ENCODE measurements around the gene CYP26A1.

CYP26A1 gene

GRCh38 chr10:93080350-93081046 is 6.8 kb downstream of the CYP26A1 start:
- H3K36me3 ChIP-seq (ENCODE audit: control insufficient read depth in 2 of 2, insufficient read depth in 2 of 2, low read length in 2 of 2) = no peaks in the 10 kb centered on the region
- H3K4me1 ChIP-seq (ENCODE audit: control insufficient read depth in 2 of 2, insufficient read depth in 2 of 2, low read length in 2 of 2) = no peaks in the 10 kb centered on the region
- H3K9ac ChIP-seq (ENCODE audit: low read depth in 1 of 2, low read length in 2 of 2) = no peak overlapping the region
- H3K4me3 ChIP-seq (ENCODE audit: low read length in 2 of 2) = no peak overlapping the region
- no peak overlapping the region for H3K27ac ChIP-seq (ENCODE audit: low read depth in 2 of 2, low read length in 2 of 2)
- H3K27me3 ChIP-seq (ENCODE audit: control insufficient read depth in 2 of 2, insufficient read depth in 2 of 2, low read length in 2 of 2) = peaks cover 7 to 20% of the 10 kb centered on the region in 2 donors
- no peaks in the 10 kb centered on the region for H3K9me3 ChIP-seq (ENCODE audit: control insufficient read depth in 2 of 2, low read length in 2 of 2)

DNA sequence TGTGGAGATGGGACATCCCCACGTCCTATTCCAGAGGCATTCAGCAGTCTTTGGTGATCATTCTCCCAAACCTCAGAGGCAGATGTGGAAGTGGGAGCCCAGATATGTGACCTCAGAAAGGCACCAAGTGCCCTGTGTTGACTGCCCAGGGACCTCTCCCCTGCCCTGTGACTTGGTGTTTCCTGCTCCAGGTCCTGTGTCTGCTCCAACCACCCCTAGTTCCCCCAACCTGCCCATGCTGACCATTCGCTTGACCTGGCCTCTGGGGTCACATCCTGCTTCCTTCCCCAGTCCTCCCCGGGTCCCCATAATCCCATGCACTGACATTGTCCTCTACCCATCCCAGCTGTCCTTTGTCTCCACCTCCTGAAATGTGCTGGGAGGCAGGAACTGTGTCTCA is 7.6 kb downstream of the CYP26A1 start:
- Histone ChIP-seq H3K4me1 (ENCODE audit: control insufficient read depth in 2 of 2, insufficient read depth in 2 of 2, low read length in 2 of 2) (no peaks in the 10 kb centered on the region), H3K27me3 (ENCODE audit: control insufficient read depth in 2 of 2, insufficient read depth in 2 of 2, low read length in 2 of 2) (peaks cover under 1 to 12% of the 10 kb centered on the region in 2 donors), H3K9ac (ENCODE audit: low read depth in 1 of 2, low read length in 2 of 2) (no peak overlapping the region), H3K9me3 (ENCODE audit: control insufficient read depth in 2 of 2, low read length in 2 of 2) (no peaks in the 10 kb centered on the region), H3K4me3 (ENCODE audit: low read length in 2 of 2) (no peak overlapping the region), H3K36me3 (ENCODE audit: control insufficient read depth in 2 of 2, insufficient read depth in 2 of 2, low read length in 2 of 2) (no peaks in the 10 kb centered on the region), H3K27ac (ENCODE audit: low read depth in 2 of 2, low read length in 2 of 2) (no peak overlapping the region)

- no peaks in the 10 kb centered on the region for H3K4me1 ChIP-seq (ENCODE audit: control insufficient read depth in 2 of 2, insufficient read depth in 2 of 2, low read length in 2 of 2)
- H3K27ac ChIP-seq (ENCODE audit: low read depth in 2 of 2, low read length in 2 of 2) = no peak overlapping the region
- no peaks in the 10 kb centered on the region for H3K36me3 ChIP-seq (ENCODE audit: control insufficient read depth in 2 of 2, insufficient read depth in 2 of 2, low read length in 2 of 2)
- peaks cover 0 to 12% of the 10 kb centered on the region in 2 donors for H3K27me3 ChIP-seq (ENCODE audit: control insufficient read depth in 2 of 2, insufficient read depth in 2 of 2, low read length in 2 of 2)
- no peak overlapping the region for H3K9ac ChIP-seq (ENCODE audit: low read depth in 1 of 2, low read length in 2 of 2)
- H3K9me3 ChIP-seq (ENCODE audit: control insufficient read depth in 2 of 2, low read length in 2 of 2) = no peaks in the 10 kb centered on the region
- no peak overlapping the region for H3K4me3 ChIP-seq (ENCODE audit: low read length in 2 of 2)
These were observed 8.1 kb downstream of the CYP26A1 start for GRCh38 chr10:93081834-93082233.

DNA sequence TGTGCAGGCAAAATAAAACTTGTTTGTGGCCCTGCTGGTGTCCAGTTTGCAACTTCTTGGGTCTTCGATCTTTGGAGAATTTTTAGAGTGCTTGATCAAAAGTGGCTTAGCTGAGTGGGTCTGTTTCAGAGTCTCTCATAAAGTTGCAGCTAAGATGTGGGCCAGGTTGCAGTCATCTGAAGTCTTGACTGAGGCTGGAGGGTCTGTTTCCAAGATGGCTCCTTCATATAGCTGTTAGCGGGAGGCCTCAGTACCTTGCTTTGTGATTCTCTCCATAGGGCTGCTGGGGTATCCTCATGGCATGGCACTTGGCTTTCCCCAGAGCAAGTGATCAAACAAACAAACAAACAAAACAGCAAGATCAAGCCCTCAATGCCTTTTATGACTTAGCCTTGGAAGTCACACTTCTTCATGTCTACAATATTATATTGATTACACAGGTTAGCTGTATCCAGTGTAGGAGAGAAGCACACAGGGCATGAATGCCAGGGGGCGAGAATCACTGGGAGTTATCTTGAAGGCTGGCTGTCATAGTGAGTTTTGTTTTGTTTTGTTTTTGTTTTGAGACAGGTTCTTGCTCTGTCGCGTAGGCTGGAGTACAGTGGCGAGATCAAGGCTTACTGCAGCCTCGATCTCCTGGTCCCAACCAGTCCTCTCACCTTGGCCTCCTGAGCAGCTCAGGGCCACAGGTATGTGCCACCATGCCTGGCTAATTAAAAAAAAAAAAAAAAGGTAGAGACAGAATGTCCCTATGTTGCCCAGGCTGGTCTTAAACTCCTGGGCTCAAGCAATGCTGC is 10.2 kb downstream of the CYP26A1 start:
- Histone ChIP-seq H3K9me3 (ENCODE audit: control insufficient read depth in 2 of 2, low read length in 2 of 2) (no peaks in the 10 kb centered on the region), H3K27me3 (ENCODE audit: control insufficient read depth in 2 of 2, insufficient read depth in 2 of 2, low read length in 2 of 2) (peaks cover 0 to 6% of the 10 kb centered on the region in 2 donors), H3K4me1 (ENCODE audit: control insufficient read depth in 2 of 2, insufficient read depth in 2 of 2, low read length in 2 of 2) (no peaks in the 10 kb centered on the region), H3K4me3 (ENCODE audit: low read length in 2 of 2) (no peak overlapping the region), H3K27ac (ENCODE audit: low read depth in 2 of 2, low read length in 2 of 2) (no peak overlapping the region), H3K9ac (ENCODE audit: low read depth in 1 of 2, low read length in 2 of 2) (no peak overlapping the region), H3K36me3 (ENCODE audit: control insufficient read depth in 2 of 2, insufficient read depth in 2 of 2, low read length in 2 of 2) (no peaks in the 10 kb centered on the region)

DNA sequence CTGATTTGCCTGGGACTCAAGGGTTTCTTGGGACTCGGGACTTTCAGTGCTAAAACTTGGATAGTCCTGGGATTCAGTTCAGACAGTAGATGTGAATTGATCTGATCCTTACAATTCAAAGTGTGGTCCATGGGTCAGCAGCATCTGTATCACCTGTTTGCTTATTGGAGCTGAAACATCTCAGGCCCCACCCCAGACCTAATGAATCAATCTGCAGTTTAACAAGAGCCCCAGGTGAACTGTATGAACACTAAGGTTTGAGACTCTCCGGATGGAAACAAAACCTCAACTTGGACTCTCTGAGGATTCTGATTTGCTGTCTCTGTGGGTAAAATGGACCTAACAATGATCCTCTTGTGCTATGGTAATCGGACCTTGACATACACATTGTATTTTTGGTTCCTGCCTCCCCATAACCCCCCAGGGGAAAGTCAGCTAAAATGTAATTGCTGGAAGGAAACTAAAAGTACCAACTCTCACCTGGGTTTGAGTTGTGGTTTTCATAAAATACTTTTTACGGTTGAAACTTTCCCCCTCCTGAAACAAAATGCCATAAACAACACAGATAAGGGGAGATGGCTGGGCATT is 11.7 kb downstream of the CYP26A1 start:
- Histone ChIP-seq H3K36me3 (ENCODE audit: control insufficient read depth in 2 of 2, insufficient read depth in 2 of 2, low read length in 2 of 2) (no peaks in the 10 kb centered on the region), H3K4me1 (ENCODE audit: control insufficient read depth in 2 of 2, insufficient read depth in 2 of 2, low read length in 2 of 2) (no peaks in the 10 kb centered on the region), H3K9me3 (ENCODE audit: control insufficient read depth in 2 of 2, low read length in 2 of 2) (no peaks in the 10 kb centered on the region)

DNA sequence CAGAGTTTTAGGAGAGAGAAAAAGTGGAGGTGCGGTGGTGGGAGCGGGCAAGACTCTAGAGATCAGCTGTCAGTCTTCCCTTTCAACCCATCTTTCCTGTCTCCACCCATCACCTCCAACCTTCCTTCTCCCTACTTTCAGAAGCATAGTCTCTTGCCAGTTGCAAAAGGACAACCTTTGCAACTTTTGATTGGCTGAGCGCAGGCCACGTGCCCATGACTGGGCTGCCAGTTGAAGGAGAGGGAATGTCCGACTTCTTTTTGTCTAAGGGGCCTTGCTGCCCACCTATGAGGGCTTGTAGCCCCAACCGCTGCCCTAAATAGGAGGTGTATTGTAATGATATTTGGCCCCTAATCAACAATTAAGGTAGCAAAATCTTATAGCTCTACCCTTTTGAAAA is 12.6 kb downstream of the CYP26A1 start:
- Histone ChIP-seq H3K36me3 (ENCODE audit: control insufficient read depth in 2 of 2, insufficient read depth in 2 of 2, low read length in 2 of 2) (no peaks in the 10 kb centered on the region), H3K27me3 (ENCODE audit: control insufficient read depth in 2 of 2, insufficient read depth in 2 of 2, low read length in 2 of 2) (no peaks in the 10 kb centered on the region), H3K9me3 (ENCODE audit: control insufficient read depth in 2 of 2, low read length in 2 of 2) (no peaks in the 10 kb centered on the region), H3K9ac (ENCODE audit: low read depth in 1 of 2, low read length in 2 of 2) (no peak overlapping the region), H3K4me3 (ENCODE audit: low read length in 2 of 2) (no peak overlapping the region), H3K4me1 (ENCODE audit: control insufficient read depth in 2 of 2, insufficient read depth in 2 of 2, low read length in 2 of 2) (no peaks in the 10 kb centered on the region), H3K27ac (ENCODE audit: low read depth in 2 of 2, low read length in 2 of 2) (no peak overlapping the region)

More for the DNA sequence above, 11.7 kb downstream of the CYP26A1 start:
- no peak overlapping the region for H3K27ac ChIP-seq (ENCODE audit: low read depth in 2 of 2, low read length in 2 of 2)
- no peak overlapping the region for H3K9ac ChIP-seq (ENCODE audit: low read depth in 1 of 2, low read length in 2 of 2)
- no peak overlapping the region for H3K4me3 ChIP-seq (ENCODE audit: low read length in 2 of 2)
- no peaks in the 10 kb centered on the region for H3K27me3 ChIP-seq (ENCODE audit: control insufficient read depth in 2 of 2, insufficient read depth in 2 of 2, low read length in 2 of 2)

GRCh38 chr10:93087846-93088245 is 14.2 kb downstream of the CYP26A1 start:
- Histone ChIP-seq H3K27ac (ENCODE audit: low read depth in 2 of 2, low read length in 2 of 2) (no peak overlapping the region), H3K9ac (ENCODE audit: low read depth in 1 of 2, low read length in 2 of 2) (no peak overlapping the region)

DNA sequence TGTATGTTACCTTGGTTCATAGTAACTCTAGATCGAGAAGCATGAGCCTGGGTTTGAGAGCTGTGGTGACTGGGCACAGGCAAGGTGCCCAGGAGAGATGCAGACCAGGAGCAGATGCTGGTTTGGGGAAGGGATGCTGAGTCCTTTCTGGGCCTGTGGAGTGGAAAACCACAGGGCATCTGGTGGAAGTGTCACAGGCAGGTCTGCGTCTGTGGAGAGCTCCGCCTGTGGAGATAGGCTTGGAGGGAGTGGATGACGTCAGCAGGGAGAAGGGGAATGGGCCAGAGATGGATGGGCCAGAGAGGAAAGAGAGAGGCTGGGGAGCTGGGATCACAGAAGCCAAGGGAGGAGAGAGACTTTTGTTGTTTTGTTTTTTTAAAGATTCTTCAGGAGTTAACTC is 14.8 kb downstream of the CYP26A1 start:
- Histone ChIP-seq H3K4me3 (ENCODE audit: low read length in 2 of 2) (no peak overlapping the region), H3K27ac (ENCODE audit: low read depth in 2 of 2, low read length in 2 of 2) (no peak overlapping the region), H3K36me3 (ENCODE audit: control insufficient read depth in 2 of 2, insufficient read depth in 2 of 2, low read length in 2 of 2) (no peaks in the 10 kb centered on the region), H3K4me1 (ENCODE audit: control insufficient read depth in 2 of 2, insufficient read depth in 2 of 2, low read length in 2 of 2) (no peaks in the 10 kb centered on the region), H3K9me3 (ENCODE audit: control insufficient read depth in 2 of 2, low read length in 2 of 2) (no peaks in the 10 kb centered on the region), H3K27me3 (ENCODE audit: control insufficient read depth in 2 of 2, insufficient read depth in 2 of 2, low read length in 2 of 2) (no peaks in the 10 kb centered on the region), H3K9ac (ENCODE audit: low read depth in 1 of 2, low read length in 2 of 2) (no peak overlapping the region)

More at GRCh38 chr10:93087846-93088245, 14.2 kb downstream of the CYP26A1 start:
- H3K4me1 ChIP-seq (ENCODE audit: control insufficient read depth in 2 of 2, insufficient read depth in 2 of 2, low read length in 2 of 2) = no peaks in the 10 kb centered on the region
- H3K9me3 ChIP-seq (ENCODE audit: control insufficient read depth in 2 of 2, low read length in 2 of 2) = no peaks in the 10 kb centered on the region
- no peaks in the 10 kb centered on the region for H3K36me3 ChIP-seq (ENCODE audit: control insufficient read depth in 2 of 2, insufficient read depth in 2 of 2, low read length in 2 of 2)
- no peak overlapping the region for H3K4me3 ChIP-seq (ENCODE audit: low read length in 2 of 2)
- no peaks in the 10 kb centered on the region for H3K27me3 ChIP-seq (ENCODE audit: control insufficient read depth in 2 of 2, insufficient read depth in 2 of 2, low read length in 2 of 2)

DNA sequence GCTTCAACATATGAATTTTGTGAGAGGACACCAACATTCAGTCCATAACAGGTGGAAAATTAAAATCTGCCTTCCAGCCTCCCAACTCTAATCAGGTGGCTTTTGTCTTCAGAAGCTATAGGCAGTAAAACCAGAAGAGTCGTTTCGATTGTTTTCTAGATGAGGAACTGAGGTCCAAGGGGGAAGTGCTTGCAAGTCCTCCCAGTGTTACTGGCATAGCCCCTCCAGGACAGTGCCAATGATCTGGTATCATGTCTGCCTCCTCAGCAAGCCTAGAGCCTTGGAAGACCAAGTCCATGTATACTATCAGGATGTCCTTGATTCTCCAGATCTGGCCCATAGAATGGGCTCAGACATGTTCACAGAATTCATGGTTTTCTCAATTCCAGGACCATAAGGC is 16.9 kb downstream of the CYP26A1 start:
- Histone ChIP-seq H3K9me3 (ENCODE audit: control insufficient read depth in 2 of 2, low read length in 2 of 2) (no peaks in the 10 kb centered on the region), H3K27ac (ENCODE audit: low read depth in 2 of 2, low read length in 2 of 2) (no peak overlapping the region), H3K4me1 (ENCODE audit: control insufficient read depth in 2 of 2, insufficient read depth in 2 of 2, low read length in 2 of 2) (no peaks in the 10 kb centered on the region), H3K9ac (ENCODE audit: low read depth in 1 of 2, low read length in 2 of 2) (no peak overlapping the region), H3K36me3 (ENCODE audit: control insufficient read depth in 2 of 2, insufficient read depth in 2 of 2, low read length in 2 of 2) (no peaks in the 10 kb centered on the region), H3K4me3 (ENCODE audit: low read length in 2 of 2) (no peak overlapping the region), H3K27me3 (ENCODE audit: control insufficient read depth in 2 of 2, insufficient read depth in 2 of 2, low read length in 2 of 2) (no peaks in the 10 kb centered on the region)

GRCh38 chr10:93091960-93092359 is 18.3 kb downstream of the CYP26A1 start:
- Histone ChIP-seq H3K36me3 (ENCODE audit: control insufficient read depth in 2 of 2, insufficient read depth in 2 of 2, low read length in 2 of 2) (no peaks in the 10 kb centered on the region), H3K27ac (ENCODE audit: low read depth in 2 of 2, low read length in 2 of 2) (no peak overlapping the region), H3K4me3 (ENCODE audit: low read length in 2 of 2) (no peak overlapping the region), H3K9ac (ENCODE audit: low read depth in 1 of 2, low read length in 2 of 2) (no peak overlapping the region), H3K4me1 (ENCODE audit: control insufficient read depth in 2 of 2, insufficient read depth in 2 of 2, low read length in 2 of 2) (no peaks in the 10 kb centered on the region), H3K9me3 (ENCODE audit: control insufficient read depth in 2 of 2, low read length in 2 of 2) (no peaks in the 10 kb centered on the region), H3K27me3 (ENCODE audit: control insufficient read depth in 2 of 2, insufficient read depth in 2 of 2, low read length in 2 of 2) (no peaks in the 10 kb centered on the region)

All from mucosa of rectum (tissue), 2 donors.